Motor neuron (in vitro differentiated cells): ENCODE measurements around the gene RWDD1. TPM values are rescaled to one million over a fixed set of nuclear protein-coding genes. Genes with fewer than 3 reads are reported as not detected.
"Not testable (repeated sequence)": the region's sequence is repeated elsewhere in the genome, so short reads cannot be mapped to it uniquely, and the experiment has no call there.

Source experiments
- ATAC-seq, 8 experiments: fragments of 200-7000 bp; cut with Tn5 transposase; replicated peaks in 6 of 8; 2 replicates each; pipeline ENCODE4 v1.8.0; 2021; ENCODE audit warnings: mild to moderate bottlenecking in 8 of 8, moderate library complexity in 8 of 8
- H3K27ac ChIP-seq, 2 donors: fragments of 250-450 bp; sonication (Bioruptor Pico); 2 replicates each; pipeline ENCODE4 v1.9.0; 2021; ENCODE audit warnings: antibody characterized with exemption in 2 of 2, mild to moderate bottlenecking in 2 of 2, moderate library complexity in 1 of 2
- H3K4me1 ChIP-seq, 2 donors: fragments of 250-450 bp; sonication (Bioruptor Pico); replicated peaks in 1 of 2; 2 replicates each; pipeline ENCODE4 v1.6.1; 2021; ENCODE audit warnings: antibody characterized with exemption in 2 of 2, mild to moderate bottlenecking in 2 of 2, moderate library complexity in 1 of 2
- H3K4me3 ChIP-seq, 5 donors: fragments of 250-450 bp; sonication (Bioruptor Pico); 2 replicates each; pipeline ENCODE4 v1.9.0; 2021; ENCODE audit warnings: antibody characterized with exemption in 5 of 5, mild to moderate bottlenecking in 5 of 5, moderate library complexity in 4 of 5
- WGBS, 10 experiments: fragments of 450-650 bp; shearing (Covaris generic); methylation state at CpG; one replicate each; pipeline ENCODE4 v1.0.0; 2022; 5-methylcytosine and 5-hydroxymethylcytosine counted together
- in situ Hi-C, 9 experiments: fragments of 400-800 bp; cut with MboI; loops; one replicate each; pipeline ENCODE4 v1.15.0; 2021; ENCODE audit warnings: low sequenced_read_pairs in 9 of 9, low pct_unique_long_range_greater_than_20kb in 2 of 9; ENCODE audit not compliant: unreplicated experiment in 9 of 9
- total RNA-seq, 8 experiments: library from RNA; unstranded; fragments of 300-600 nt; gene quantifications; 2 replicates each; pipeline versions ENCODE4 v1.2.3 to v1.2.4, GENCODE V29; 2022

Gene RWDD1
- total RNA-seq, 8 experiments from 2014 or later, result 39.5 to 53.6 (median 45.1) TPM

DNA sequence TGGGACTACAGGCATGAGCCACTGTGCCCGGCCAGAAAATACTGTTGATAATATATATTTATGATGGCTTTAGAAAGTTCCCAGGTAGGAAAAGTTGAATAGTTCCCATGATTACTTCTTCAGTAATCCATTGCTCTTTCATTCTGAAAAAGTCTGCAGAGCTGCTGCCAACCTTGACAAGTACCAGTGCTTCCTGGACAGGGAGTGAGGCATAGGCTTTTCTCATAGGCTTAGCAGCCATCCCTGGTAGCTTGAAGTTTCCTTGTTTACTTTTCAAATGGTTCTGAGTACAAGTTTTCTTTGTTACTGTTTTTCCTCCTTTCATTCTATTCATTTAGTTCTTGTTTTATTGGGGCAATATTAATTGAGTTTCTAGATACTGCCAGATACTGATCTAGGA lies 7.8 kb downstream of the RWDD1 start:
- ATAC-seq, result peak in 1 of 8 experiments; percentile 49
- Histone ChIP-seq H3K4me1 (no peaks in the 10 kb centered on the region), H3K4me3 (no peak overlapping the region), H3K27ac (no peak overlapping the region)
- WGBS, 10 experiments, result 100% methylated on average over 1 of the region's 1 CpG; no CpG with 5 or more reads in 5 of the 10 experiments
- in situ Hi-C loops, result no loop called here

DNA sequence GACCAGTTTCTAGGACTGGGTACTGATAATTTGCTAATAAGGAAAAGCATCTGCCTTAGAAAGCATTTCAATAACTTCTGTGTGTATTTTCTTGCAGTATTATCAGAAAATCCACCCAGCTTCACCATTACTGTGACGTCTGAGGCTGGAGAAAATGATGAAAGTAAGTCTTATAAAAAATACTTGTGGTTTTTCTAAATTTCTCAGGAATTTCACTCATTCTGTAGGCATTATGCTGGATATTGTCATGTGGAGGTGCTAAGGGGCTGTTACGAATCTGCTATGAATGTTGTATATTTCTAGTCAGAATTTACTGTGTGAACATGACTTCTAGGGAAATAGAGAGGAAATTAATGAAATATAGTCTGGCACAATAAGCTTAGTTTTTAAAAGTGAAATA lies 8.9 kb downstream of the RWDD1 start:
- in situ Hi-C loops, result no loop called here
- no peak for ATAC-seq
- 57 to 100% (median 94%) methylated on average over 1 to 2 of the region's 2 CpGs; no CpG with 5 or more reads in 1 of the 10 experiments for WGBS, 10 experiments
- Histone ChIP-seq H3K4me3 (no peak overlapping the region), H3K4me1 (no peaks in the 10 kb centered on the region), H3K27ac (no peak overlapping the region)

DNA sequence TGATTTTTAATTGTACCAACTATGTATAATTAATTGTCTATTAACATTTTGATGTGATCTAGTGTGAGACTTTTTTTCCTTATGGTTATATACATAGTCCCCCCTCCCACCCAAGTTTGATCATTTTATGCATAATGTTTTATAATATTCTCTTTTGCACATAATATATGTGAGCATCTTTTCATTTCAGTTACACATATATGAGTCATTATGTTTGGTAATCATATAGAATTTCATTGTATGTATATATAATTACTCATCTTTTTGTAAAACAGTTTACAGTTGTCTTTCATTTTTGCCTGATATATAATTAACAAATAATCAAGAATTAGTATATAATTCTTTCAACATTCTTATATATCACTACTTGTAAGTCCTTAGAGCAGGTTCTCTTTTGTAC lies 15.0 kb downstream of the RWDD1 start:
- peak in 1 of 8 experiments; percentile 36 for ATAC-seq
- in situ Hi-C loops, result no loop called here
- Histone ChIP-seq H3K4me3 (no peak overlapping the region), H3K4me1 (no peaks in the 10 kb centered on the region), H3K27ac (no peak overlapping the region)

DNA sequence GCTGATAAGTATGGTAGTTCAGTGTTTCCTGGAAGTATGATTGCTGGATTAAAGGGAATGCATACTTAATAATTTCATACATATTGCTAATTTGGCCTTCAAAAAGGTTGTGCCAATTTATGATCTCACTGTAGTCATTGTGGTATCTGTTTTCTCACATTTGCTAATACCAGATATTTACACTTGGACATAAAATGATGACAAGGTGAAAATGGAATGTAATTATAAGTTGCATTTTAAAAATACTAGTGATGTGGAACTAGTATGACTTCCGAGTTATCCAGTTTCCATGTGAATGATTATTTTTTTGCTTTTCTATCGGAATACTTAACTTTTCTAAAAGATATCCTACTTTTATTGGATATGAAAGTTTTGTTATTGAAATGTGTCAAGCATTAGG lies 15.4 kb downstream of the RWDD1 start:
- Histone ChIP-seq H3K4me3 (no peak overlapping the region), H3K27ac (no peak overlapping the region), H3K4me1 (no peaks in the 10 kb centered on the region)
- ATAC-seq, result peak in 1 of 8 experiments; percentile 14
- WGBS, 10 experiments, result 69 to 100% (median 90%) methylated on average over 1 to 2 of the region's 2 CpGs
- in situ Hi-C loops, result no loop called here

DNA sequence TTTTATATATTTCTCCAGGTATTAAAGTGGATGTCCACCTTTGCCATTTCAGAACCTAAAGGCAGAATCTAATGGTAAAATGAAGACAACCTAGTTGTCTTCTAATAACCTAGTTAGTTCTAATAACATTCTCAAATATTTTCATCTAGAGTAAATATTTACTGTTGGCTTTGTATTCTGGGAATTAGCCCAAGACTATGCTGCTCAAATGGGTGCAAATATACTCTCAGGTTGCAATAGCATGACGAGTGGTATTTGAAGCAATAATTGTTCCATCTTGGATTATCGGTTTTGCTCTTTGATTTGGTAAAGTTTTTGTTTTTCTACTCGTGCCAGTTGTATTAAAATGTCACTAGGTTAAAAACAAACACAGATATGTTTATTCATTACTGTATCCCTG lies 23.9 kb downstream of the RWDD1 start:
- ATAC-seq, result no peak

DNA sequence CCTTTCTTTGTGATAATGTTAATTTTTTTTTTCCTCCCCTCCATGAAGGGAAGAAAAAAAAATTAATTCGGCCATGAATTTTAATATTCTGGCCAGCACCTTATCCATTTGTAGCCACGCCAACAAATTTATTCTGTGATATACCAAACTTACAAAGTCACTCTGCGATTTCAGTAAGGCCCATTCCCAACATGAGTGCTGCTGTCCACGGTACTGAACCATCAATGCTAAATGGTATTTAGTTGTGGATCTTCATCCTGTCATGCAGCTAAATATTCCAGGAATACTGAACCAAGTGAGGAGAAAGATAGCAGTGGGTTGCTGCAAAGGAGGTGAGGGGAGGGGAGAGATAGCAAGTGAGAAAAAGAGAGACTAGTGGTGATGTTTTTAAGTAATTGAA lies 25.5 kb downstream of the RWDD1 start:
- ATAC-seq, result no peak
- in situ Hi-C loops, result no loop called here
- Histone ChIP-seq H3K4me1 (no peaks in the 10 kb centered on the region), H3K4me3 (no peak overlapping the region), H3K27ac (no peak overlapping the region)
- WGBS, 10 experiments, result 32 to 90% (median 81%) methylated on average over 2 to 4 of the region's 4 CpGs; no CpG with 5 or more reads in 1 of the 10 experiments

More for the DNA sequence above, 23.9 kb downstream of the RWDD1 start:
- Histone ChIP-seq H3K4me1 (no peaks in the 10 kb centered on the region), H3K4me3 (no peak overlapping the region), H3K27ac (no peak overlapping the region)
- in situ Hi-C loops, result no loop called here
- 80 to 95% (median 91%) methylated on average over 3 of the region's 3 CpGs; no CpG with 5 or more reads in 1 of the 10 experiments for WGBS, 10 experiments

DNA sequence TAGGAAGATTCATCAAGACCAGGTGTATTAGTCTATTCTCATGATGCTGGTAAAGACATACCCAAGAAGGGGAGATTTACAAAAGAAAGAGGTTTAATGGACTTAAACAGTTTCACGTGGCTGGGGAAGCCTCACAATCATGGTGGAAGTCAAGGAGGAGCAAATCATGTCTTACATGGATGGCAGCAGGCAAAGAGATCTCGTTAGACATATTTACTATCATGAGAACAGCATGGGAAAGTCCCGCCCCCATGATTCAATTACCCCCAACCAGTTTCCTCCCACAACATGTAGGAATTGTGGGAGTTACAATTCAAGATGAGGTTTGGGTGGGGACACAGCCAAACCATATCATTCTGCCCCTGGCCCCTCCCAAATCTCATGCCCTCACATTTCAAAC lies 32.6 kb downstream of the RWDD1 start:
- not testable (repeated sequence) for ATAC-seq

DNA sequence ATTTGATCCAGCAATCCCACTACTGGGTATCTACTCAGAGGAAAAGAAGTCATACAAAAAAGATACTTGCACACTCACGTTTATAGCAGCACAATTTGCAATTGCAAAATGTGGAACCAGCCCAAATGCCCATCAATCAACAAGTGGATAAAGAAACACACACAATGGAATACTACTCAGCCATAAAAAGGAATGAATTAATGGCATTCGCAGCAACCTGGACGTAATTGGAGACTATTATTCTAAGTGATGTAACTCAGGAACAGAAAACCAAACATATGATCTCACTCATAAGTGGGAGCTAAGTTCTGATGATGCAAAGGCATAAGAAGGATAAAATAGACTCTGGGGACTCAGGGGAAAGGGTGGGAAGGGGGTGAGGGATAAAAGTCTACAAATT lies 33.6 kb downstream of the RWDD1 start:
- H3K27ac ChIP-seq, in situ Hi-C loops, H3K4me1 ChIP-seq, ATAC-seq, H3K4me3 ChIP-seq: not testable (repeated sequence)
- 57 to 100% (median 91%) methylated on average over 1 to 3 of the region's 3 CpGs; no CpG with 5 or more reads in 1 of the 10 experiments for WGBS, 10 experiments

More for the DNA sequence above, 32.6 kb downstream of the RWDD1 start:
- H3K4me3 ChIP-seq, in situ Hi-C loops, H3K4me1 ChIP-seq, H3K27ac ChIP-seq: not testable (repeated sequence)
- WGBS, 10 experiments, result 30 to 100% (median 86%) methylated on average over 1 to 3 of the region's 3 CpGs; no CpG with 5 or more reads in 2 of the 10 experiments

DNA sequence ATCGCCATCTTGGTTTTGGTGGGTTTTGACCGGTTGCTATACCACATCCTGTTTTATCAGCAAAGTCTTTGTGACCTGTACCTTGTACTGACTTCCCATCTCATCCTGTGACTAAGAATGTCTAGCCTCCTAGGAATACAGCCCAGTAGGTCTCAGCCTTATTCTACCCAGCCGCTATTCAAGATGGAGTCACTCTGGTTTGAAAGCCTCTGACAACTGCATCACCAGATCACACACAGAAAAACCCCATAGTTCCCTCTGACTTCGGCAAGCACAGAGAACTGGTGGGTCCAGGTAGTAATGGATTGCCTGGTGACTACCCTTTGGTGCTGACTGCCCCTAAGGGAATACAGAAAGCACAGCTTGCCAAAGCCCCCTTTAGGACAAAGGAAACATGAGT lies 34.6 kb downstream of the RWDD1 start:
- peaks cover under 1 to 6% of the 10 kb centered on the region in 2 donors for H3K4me1 ChIP-seq
- WGBS, 10 experiments, result 80 to 100% (median 98%) methylated on average over 1 to 4 of the region's 4 CpGs; no CpG with 5 or more reads in 2 of the 10 experiments
- in situ Hi-C loops, result no loop called here
- ATAC-seq, result no peak
- no peak overlapping the region for H3K4me3 ChIP-seq
- no peak overlapping the region for H3K27ac ChIP-seq

DNA sequence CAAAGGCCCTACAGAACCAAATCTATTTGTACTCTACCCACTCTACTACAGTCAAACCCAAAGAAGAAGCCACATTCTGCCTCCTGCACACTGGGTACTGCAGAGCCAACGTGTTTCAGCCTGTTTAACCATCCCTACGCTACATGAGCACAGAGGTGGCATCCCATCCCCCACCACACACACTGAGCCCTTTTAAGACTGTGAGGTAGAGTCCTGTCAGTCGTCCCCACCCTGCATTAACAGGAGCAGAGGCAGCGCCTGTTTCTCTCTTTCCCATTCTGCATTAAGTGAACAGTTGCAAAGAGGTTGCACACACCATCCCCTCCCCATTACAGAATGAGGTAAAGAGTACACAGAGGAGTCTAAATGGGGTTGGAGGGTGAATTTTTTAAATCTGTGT lies 39.8 kb downstream of the RWDD1 start:
- Histone ChIP-seq H3K4me3 (no peak overlapping the region), H3K4me1 (peaks cover 3 to 9% of the 10 kb centered on the region in 2 donors), H3K27ac (no peak overlapping the region)
- in situ Hi-C loops, result no loop called here
- peak in 6 of 8 experiments; percentile 29 to 51 (median 44) for ATAC-seq
- 0 to 80% (median 29%) methylated on average over 1 to 4 of the region's 4 CpGs; no CpG with 5 or more reads in 5 of the 10 experiments for WGBS, 10 experiments

DNA sequence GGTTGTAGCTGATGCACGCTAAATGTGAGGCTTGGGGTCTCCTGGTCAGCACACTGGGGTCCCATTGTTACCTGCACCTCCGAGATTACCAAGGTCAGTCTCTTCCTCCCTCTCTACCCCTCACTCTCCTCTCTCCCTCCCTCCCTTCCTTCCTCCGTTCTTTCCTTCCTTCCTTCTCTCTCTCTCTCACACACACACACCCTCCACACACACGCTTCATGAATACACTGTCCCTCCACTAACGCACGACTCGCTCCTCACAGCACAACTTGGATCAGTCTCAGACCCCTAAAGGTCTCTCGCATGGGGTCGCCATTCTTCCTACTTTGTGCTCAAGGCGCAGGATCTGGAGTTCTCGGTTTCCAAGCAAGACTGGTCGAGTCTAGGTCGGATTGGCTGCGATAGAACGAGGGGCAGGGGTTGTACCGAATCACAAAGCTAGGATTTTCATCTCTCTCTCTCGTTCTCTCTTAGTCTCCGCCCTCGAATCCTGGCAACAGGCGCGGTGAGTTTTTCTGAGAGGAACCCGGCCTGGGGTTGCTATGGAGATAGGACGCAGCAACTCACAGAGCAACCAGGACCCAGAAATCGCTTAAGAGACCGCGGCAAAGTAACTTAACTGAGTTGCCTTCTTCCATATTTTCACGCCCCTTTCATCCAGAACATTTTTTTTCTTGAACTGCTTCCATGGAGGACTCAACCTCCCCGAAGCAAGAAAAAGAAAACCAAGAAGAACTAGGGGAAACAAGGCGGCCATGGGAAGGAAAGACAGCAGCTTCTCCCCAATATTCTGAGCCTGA lies 44.8 kb downstream of the RWDD1 start, which contains the start of gene RSPH4A:
RSPH4A (plus strand) TSS at position 543 of the 800 bp plus-strand sequence; CDS start at position 688, 145 bp downstream.
- Histone ChIP-seq H3K27ac (peak within 1 kb of the TSS; percentile 8 to 68), H3K4me1 (peaks cover 1 to 3% of the 10 kb centered on the region in 2 donors), H3K4me3 (peak within 1 kb of the TSS; percentile 46 to 63 (median 56))
- in situ Hi-C loops, result no loop called here
- WGBS, 10 experiments, result 0 to 2% (median 1%) methylated on average over 7 to 25 of the region's 29 CpGs; no CpG with 5 or more reads in 1 of the 10 experiments
- peak; percentile 95 to 99 (median 99) for ATAC-seq

DNA sequence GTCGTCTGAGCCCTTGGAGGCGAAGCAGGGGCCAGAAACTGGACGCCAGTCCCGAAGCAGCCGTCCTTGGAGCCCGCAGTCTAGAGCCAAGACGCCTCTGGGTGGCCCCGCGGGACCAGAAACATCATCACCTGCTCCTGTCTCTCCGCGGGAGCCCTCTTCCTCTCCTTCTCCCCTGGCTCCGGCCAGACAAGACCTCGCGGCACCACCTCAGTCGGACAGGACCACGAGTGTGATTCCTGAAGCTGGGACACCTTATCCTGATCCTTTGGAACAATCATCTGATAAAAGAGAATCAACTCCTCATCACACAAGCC lies 45.4 kb downstream of the RWDD1 start:
- H3K4me1 ChIP-seq, result peaks cover 0 to 2% of the 10 kb centered on the region in 2 donors
- H3K27ac ChIP-seq, result no peak overlapping the region
- peak overlapping the region; percentile 46 to 63 (median 56) for H3K4me3 ChIP-seq
- in situ Hi-C loops, result no loop called here
- WGBS, 10 experiments, result 0 to 7% (median 0%) methylated on average over 1 to 6 of the region's 16 CpGs; no CpG with 5 or more reads in 3 of the 10 experiments
- peak; percentile 18 to 36 (median 28) for ATAC-seq

DNA sequence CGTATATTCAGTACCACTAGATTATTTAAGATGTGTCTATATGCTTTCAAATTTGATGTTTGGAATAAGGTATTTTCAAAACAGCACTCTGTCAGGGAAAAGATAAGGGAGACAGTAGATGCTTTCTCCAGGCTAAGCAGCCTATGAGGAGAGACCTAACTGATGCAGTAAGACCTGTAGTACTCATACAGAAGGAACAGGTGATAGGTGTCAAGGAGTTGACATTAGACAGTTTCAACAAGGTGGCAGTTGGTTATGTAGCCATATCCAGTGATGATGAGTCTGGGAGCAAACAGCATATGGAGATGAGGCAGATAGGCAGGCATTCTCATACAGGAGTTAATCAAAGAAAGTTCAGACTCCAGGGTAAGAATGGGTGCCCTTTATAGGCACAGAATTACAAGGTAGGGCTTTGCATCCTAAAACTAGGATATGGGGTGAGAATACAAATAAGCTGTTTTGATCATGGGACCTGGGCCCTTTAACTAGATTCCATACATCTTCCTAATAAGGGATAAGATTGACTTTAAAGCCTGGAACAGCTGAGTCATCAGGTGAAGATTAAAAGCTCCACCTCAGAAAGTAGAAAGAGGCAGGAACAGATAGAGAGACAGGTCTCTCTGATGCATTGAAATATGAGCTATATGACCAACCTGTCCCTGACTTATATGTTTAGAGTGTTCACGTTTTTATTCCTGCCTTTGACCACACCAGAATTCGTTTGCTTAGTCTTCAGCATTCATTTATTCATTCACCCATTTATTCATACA lies 52.9 kb downstream of the RWDD1 start:
- Histone ChIP-seq H3K4me1 (no peaks in the 10 kb centered on the region), H3K27ac (no peak overlapping the region), H3K4me3 (no peak overlapping the region)
- ATAC-seq, result peak in 3 of 8 experiments; percentile 36 to 53 (median 46)
- in situ Hi-C loops, result no loop called here
- 22 to 71% (median 51%) methylated on average over 1 to 3 of the region's 3 CpGs; no CpG with 5 or more reads in 1 of the 10 experiments for WGBS, 10 experiments
